Keratinocyte (primary cell): ENCODE results near the gene NEURL4. TPM values are rescaled to one million over a fixed set of nuclear protein-coding genes. Genes with fewer than 3 reads are reported as not detected.
A peak's percentile ranks its signal among the peaks of the same experiment; 100 is the strongest.

Source experiments
- DNase-seq: peaks from one replicate; pipeline ENCODE4 v3.0.0-alpha.2; 2011; ENCODE audit warnings: low read depth, missing footprints, low spot score
- FAIRE-seq: peaks from 2 replicates; lab custom pipeline; 2011; peaks lifted over from hg19 to GRCh38; lab: Jason Lieb, UNC
- H2AFZ ChIP-seq: 2 replicates; pipeline ENCODE4 v1.6.0; 2012; ENCODE audit warnings: low read length, control low read depth, inconsistent platforms; ENCODE audit not compliant: control insufficient read depth
- H3K27ac ChIP-seq: 2 replicates; pipeline ENCODE4 v1.5.1; 2011; ENCODE audit warnings: low read length; ENCODE audit not compliant: control insufficient read depth, insufficient read depth
- H3K27me3 ChIP-seq: 3 replicates; pipeline ENCODE4 v1.6.0; 2011; ENCODE audit warnings: low read length; ENCODE audit not compliant: control insufficient read depth, insufficient read depth; ENCODE audit errors: extremely low read depth
- H3K36me3 ChIP-seq, 2 experiments: 2 replicates in 1 of 2; 3 replicates in 1 of 2; pipeline ENCODE4 v1.5.1; 2011; ENCODE audit warnings: low read length in 2 of 2, mild to moderate bottlenecking in 1 of 2; ENCODE audit not compliant: control insufficient read depth in 2 of 2, insufficient read depth in 2 of 2; ENCODE audit errors: extremely low read depth in 1 of 2
- H3K4me1 ChIP-seq: 3 replicates; pipeline ENCODE4 v1.5.1; 2011; ENCODE audit warnings: low read length; ENCODE audit not compliant: control insufficient read depth, insufficient read depth; ENCODE audit errors: extremely low read depth
- H3K4me2 ChIP-seq: 3 replicates; pipeline ENCODE4 v1.6.0; 2011; ENCODE audit warnings: low read depth, low read length; ENCODE audit not compliant: control insufficient read depth, insufficient read depth; ENCODE audit errors: extremely low read depth
- H3K4me3 ChIP-seq, 3 experiments: fragments of 200-600 bp in 1 of 3; sonication (generic) in 1 of 3; 2 replicates in 2 of 3; 3 replicates in 1 of 3; pipeline ENCODE4 v1.5.1; 2011 to 2016; ENCODE audit warnings: low read length in 3 of 3, mild to moderate bottlenecking in 3 of 3, control low read depth in 2 of 3, inconsistent platforms in 1 of 3, low read depth in 1 of 3, mixed read lengths in 1 of 3, mixed run types in 1 of 3, moderate library complexity in 1 of 3; ENCODE audit not compliant: control insufficient read depth in 2 of 3, insufficient read depth in 2 of 3; ENCODE audit errors: extremely low read depth in 1 of 3
- H3K79me2 ChIP-seq: 2 replicates; pipeline ENCODE4 v1.6.0; 2012; ENCODE audit warnings: low read length; ENCODE audit not compliant: control insufficient read depth, insufficient read depth
- H3K9ac ChIP-seq: 3 replicates; pipeline ENCODE4 v1.6.0; 2011; ENCODE audit warnings: low read length; ENCODE audit not compliant: control insufficient read depth, insufficient read depth; ENCODE audit errors: extremely low read depth
- H3K9me1 ChIP-seq: 3 replicates; pipeline ENCODE4 v1.6.0; 2011; ENCODE audit warnings: low read length; ENCODE audit not compliant: control insufficient read depth, insufficient read depth; ENCODE audit errors: extremely low read depth
- H3K9me3 ChIP-seq: 2 replicates; pipeline ENCODE4 v1.5.1; 2012; ENCODE audit warnings: low read depth, low read length; ENCODE audit not compliant: control insufficient read depth
- H4K20me1 ChIP-seq: 3 replicates; pipeline ENCODE4 v1.6.0; 2011; ENCODE audit warnings: low read length; ENCODE audit not compliant: control insufficient read depth, insufficient read depth; ENCODE audit errors: extremely low read depth
- EZH2 ChIP-seq: IDR thresholded peaks from one replicate; pipeline ENCODE4 v1.6.1; 2012; ENCODE audit warnings: inconsistent platforms, mild to moderate bottlenecking, low read length, moderate library complexity
- dilution Hi-C: fragments of 300-500 bp; cut with MboI; formaldehyde crosslinking; loops from one replicate; pipeline ENCODE4 v1.7.0; 2020; ENCODE audit warnings: low sequenced_read_pairs; ENCODE audit not compliant: extremely low pct_ligation_motif_present
- polyA plus RNA-seq, 5 experiments: library from polyadenylated mRNA; depleted of rRNA in 3 of 5; stranded (reverse) in 3 of 5; stranded (forward) in 1 of 5; unstranded in 1 of 5; fragments of >200 nt; gene quantifications; 1 replicate in 1 of 5; 2 replicates in 3 of 5; 3 replicates in 1 of 5; pipeline versions ENCODE4 v1.2.1 to v1.2.3, GENCODE V29; 2011 to 2012; ENCODE audit warnings: missing spikeins in 2 of 5, low read depth in 1 of 5, low replicate concordance in 1 of 5
- TF ChIP-seq, protein P1 (sequence below), 3 experiments: IDR thresholded peaks in 1 of 3; conservative IDR thresholded peaks in 1 of 3; optimal IDR thresholded peaks in 1 of 3; 2 replicates in 2 of 3; 3 replicates in 1 of 3; pipeline versions ENCODE3 to v1.5.1; 2011; ENCODE audit warnings: low read length in 3 of 3, mild to moderate bottlenecking in 3 of 3, moderate library complexity in 2 of 3, control low read depth in 1 of 3, inconsistent platforms in 1 of 3; ENCODE audit not compliant: insufficient read depth in 2 of 3; ENCODE audit errors: extremely low read depth in 1 of 3

The NEURL4 gene
- polyA plus RNA-seq, 1 donor (not counting 4 experiments of a cell fraction or from before 2014, with no cell fraction given): 11.3 TPM

DNA sequence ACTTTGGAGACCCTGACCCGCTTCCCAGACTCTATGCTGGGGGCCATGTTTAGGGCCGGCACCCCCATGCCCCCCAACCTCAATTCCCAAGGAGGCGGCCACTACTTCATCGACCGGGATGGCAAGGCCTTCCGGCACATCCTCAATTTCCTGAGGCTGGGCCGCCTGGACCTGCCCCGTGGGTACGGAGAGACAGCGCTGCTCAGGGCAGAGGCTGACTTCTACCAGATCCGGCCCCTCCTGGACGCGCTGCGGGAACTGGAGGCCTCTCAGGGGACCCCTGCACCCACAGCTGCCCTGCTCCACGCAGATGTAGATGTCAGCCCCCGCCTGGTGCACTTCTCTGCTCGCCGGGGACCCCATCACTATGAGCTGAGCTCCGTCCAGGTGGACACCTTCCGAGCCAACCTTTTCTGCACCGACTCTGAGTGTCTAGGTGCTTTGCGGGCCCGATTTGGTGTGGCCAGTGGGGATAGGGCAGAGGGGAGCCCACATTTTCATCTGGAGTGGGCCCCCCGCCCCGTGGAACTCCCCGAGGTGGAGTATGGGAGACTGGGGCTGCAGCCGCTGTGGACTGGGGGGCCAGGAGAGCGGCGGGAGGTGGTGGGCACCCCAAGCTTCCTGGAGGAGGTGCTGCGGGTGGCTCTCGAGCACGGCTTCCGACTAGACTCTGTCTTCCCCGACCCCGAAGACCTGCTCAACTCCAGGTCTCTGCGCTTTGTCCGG lies 23.9 kb upstream of the NEURL4 start:
- Histone ChIP-seq H3K79me2 (peaks cover 23% of the 10 kb centered on the region), H3K36me3 (no peaks in the 10 kb centered on the region), H3K9ac (peak overlapping the region; percentile 99), H3K27ac (peak overlapping the region; percentile 98), H4K20me1 (no peaks in the 10 kb centered on the region), H3K9me3 (no peaks in the 10 kb centered on the region), H3K4me3 (peak overlapping the region; percentile 58 to 74 (median 66)), H3K9me1 (no peaks in the 10 kb centered on the region), H3K4me2 (peak overlapping the region; percentile 95), H3K27me3 (no peaks in the 10 kb centered on the region), H2AFZ (no peak overlapping the region), H3K4me1 (peaks cover 40% of the 10 kb centered on the region)
- dilution Hi-C loops: no loop called here
- TF ChIP-seq EZH2: no peak
- TF ChIP-seq, protein P1, sequence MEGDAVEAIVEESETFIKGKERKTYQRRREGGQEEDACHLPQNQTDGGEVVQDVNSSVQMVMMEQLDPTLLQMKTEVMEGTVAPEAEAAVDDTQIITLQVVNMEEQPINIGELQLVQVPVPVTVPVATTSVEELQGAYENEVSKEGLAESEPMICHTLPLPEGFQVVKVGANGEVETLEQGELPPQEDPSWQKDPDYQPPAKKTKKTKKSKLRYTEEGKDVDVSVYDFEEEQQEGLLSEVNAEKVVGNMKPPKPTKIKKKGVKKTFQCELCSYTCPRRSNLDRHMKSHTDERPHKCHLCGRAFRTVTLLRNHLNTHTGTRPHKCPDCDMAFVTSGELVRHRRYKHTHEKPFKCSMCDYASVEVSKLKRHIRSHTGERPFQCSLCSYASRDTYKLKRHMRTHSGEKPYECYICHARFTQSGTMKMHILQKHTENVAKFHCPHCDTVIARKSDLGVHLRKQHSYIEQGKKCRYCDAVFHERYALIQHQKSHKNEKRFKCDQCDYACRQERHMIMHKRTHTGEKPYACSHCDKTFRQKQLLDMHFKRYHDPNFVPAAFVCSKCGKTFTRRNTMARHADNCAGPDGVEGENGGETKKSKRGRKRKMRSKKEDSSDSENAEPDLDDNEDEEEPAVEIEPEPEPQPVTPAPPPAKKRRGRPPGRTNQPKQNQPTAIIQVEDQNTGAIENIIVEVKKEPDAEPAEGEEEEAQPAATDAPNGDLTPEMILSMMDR (optimal IDR thresholded peaks at IDR 0.05 in 1 of 3, IDR thresholded peaks at IDR 0.05 in 1 of 3, conservative IDR thresholded peaks at IDR 0.05 in 1 of 3; ENCODE audit: extremely low read depth in 1 of 3, insufficient read depth in 2 of 3, low read length in 3 of 3): no peak
- FAIRE-seq (no peak), DNase-seq (no peak)

DNA sequence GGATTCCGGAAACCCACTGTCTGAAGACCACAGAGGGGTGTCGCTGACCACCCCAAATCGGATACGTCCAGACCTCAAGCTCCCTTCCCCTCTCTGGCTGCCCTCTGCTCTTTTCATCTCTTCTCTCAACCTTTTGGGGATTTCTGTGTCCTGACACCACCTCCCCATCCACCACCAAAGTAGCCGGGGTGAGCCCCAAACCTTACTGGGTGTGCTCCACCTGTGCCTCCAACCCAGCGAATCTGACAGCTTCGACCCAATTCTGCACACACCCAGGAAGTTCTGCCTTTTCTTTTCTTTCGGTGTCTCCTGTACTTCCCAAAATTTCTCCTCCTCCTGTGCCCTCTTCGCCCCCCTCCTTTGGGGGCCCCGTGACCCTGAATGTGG lies 23.4 kb upstream of the NEURL4 start:
- Histone ChIP-seq H3K27ac (peak overlapping the region; percentile 98), H3K27me3 (no peaks in the 10 kb centered on the region), H3K4me2 (peak overlapping the region; percentile 95), H4K20me1 (no peaks in the 10 kb centered on the region), H3K4me3 (peak overlapping the region; percentile 58 to 74 (median 66)), H3K36me3 (no peaks in the 10 kb centered on the region), H3K4me1 (peaks cover 40% of the 10 kb centered on the region), H2AFZ (no peak overlapping the region), H3K79me2 (peaks cover 23% of the 10 kb centered on the region), H3K9ac (peak overlapping the region; percentile 99), H3K9me1 (no peaks in the 10 kb centered on the region), H3K9me3 (no peaks in the 10 kb centered on the region)
- FAIRE-seq (no peak), DNase-seq (no peak)
- dilution Hi-C loops: no loop called here
- no peak for TF ChIP-seq EZH2
- TF ChIP-seq, protein P1 (optimal IDR thresholded peaks at IDR 0.05 in 1 of 3, IDR thresholded peaks at IDR 0.05 in 1 of 3, conservative IDR thresholded peaks at IDR 0.05 in 1 of 3; ENCODE audit: extremely low read depth in 1 of 3, insufficient read depth in 2 of 3, low read length in 3 of 3): peak in 2 of 3 experiments; percentile 46 to 49
